PC-9 (cell line): ENCODE results near the gene TRIO. TPM values are rescaled to one million over a fixed set of nuclear protein-coding genes. Genes with fewer than 3 reads are reported as not detected.

Experiments used
- BruUV-seq: library from RNA; stranded (reverse); fragments of 400-500 nt; replicated peaks from 2 replicates; lab custom pipeline; 2021; lab: Mats Ljungman, UMichigan
- CTCF ChIA-PET: fragments of 300-600 bp; sonication (Branson Sonifier 250); formaldehyde crosslinking; loops from one replicate; lab custom pipeline; 2022; ENCODE audit warnings: antibody characterized with exemption; lab: Charles Lee
- POLR2A ChIA-PET: fragments of 300-600 bp; sonication (Branson Sonifier 250); formaldehyde crosslinking; loops from one replicate; lab custom pipeline; 2022; ENCODE audit warnings: antibody characterized with exemption; ENCODE audit not compliant: unreplicated experiment; lab: Charles Lee
- DNase-seq, 2 experiments: peaks; one replicate each; pipeline versions ENCODE4 v3.0.0 to v3.0.0-alpha.2; 2015 to 2022; ENCODE audit warnings: mixed read lengths in 1 of 2
- H2AFZ ChIP-seq: fragments of 200-600 bp; sonication (generic); 2 replicates; pipeline ENCODE4 v1.8.1; 2017; ENCODE audit warnings: antibody characterized with exemption
- H3F3A ChIP-seq: fragments of 200-600 bp; sonication (generic); 2 replicates; pipeline ENCODE4 v1.8.1; 2017; ENCODE audit warnings: antibody characterized with exemption, mild to moderate bottlenecking, low read depth; ENCODE audit not compliant: insufficient read depth
- H3K27ac ChIP-seq: fragments of 200-600 bp; sonication (generic); 2 replicates; pipeline ENCODE4 v1.6.1; 2016; ENCODE audit warnings: mixed run types
- H3K27me3 ChIP-seq: fragments of 200-600 bp; sonication (generic); 2 replicates; pipeline ENCODE4 v1.6.1; 2016; ENCODE audit warnings: low read depth, mixed run types; ENCODE audit not compliant: insufficient read depth
- H3K36me3 ChIP-seq: fragments of 200-600 bp; sonication (generic); 2 replicates; pipeline ENCODE4 v1.6.1; 2016; ENCODE audit warnings: low read depth, mixed run types
- H3K4me1 ChIP-seq: fragments of 200-600 bp; sonication (generic); replicated peaks from 2 replicates; pipeline ENCODE4 v1.6.1; 2016; ENCODE audit warnings: mixed run types; ENCODE audit not compliant: insufficient read depth
- H3K4me2 ChIP-seq: fragments of 200-600 bp; sonication (generic); 2 replicates; pipeline ENCODE4 v1.6.1; 2017; ENCODE audit warnings: mixed run types
- H3K4me3 ChIP-seq: fragments of 200-600 bp; sonication (generic); 2 replicates; pipeline ENCODE4 v1.6.1; 2016; ENCODE audit warnings: mixed run types
- H3K79me2 ChIP-seq: fragments of 200-600 bp; sonication (generic); 2 replicates; pipeline ENCODE4 v1.6.1; 2017; ENCODE audit warnings: low read depth, mixed run types
- H3K9me2 ChIP-seq: fragments of 200-600 bp; sonication (generic); 2 replicates; pipeline ENCODE4 v1.8.1; 2017; ENCODE audit warnings: mild to moderate bottlenecking; ENCODE audit not compliant: insufficient read depth
- H3K9me3 ChIP-seq: fragments of 200-600 bp; sonication (generic); 2 replicates; pipeline ENCODE4 v1.8.1; 2016; ENCODE audit warnings: low read depth; ENCODE audit not compliant: insufficient read depth
- H4K20me1 ChIP-seq: fragments of 200-600 bp; sonication (generic); 2 replicates; pipeline ENCODE4 v1.8.1; 2017; ENCODE audit not compliant: insufficient read depth
- CTCF ChIP-seq: fragments of 200-600 bp; sonication (generic); conservative IDR thresholded peaks from 2 replicates; pipeline ENCODE4 v1.6.1; 2017; ENCODE audit warnings: mixed run types, antibody characterized with exemption, mild to moderate bottlenecking, moderate library complexity
- EZH2 ChIP-seq: fragments of 200-600 bp; sonication (generic); IDR thresholded peaks from 2 replicates; pipeline ENCODE4 v1.8.0; 2017; ENCODE audit warnings: antibody characterized with exemption, low read depth
- intact Hi-C: fragments of 100-400 bp; cut with micrococcal nuclease; formaldehyde crosslinking; loops from one replicate; pipeline ENCODE4 v1.10.0; 2022; ENCODE audit not compliant: unreplicated experiment
- total RNA-seq: library from RNA; stranded (reverse); gene quantifications from 2 replicates; pipeline ENCODE4 v1.2.3, GENCODE V29; 2021

The TRIO gene
- total RNA-seq, 1 experiment from 2014 or later: 596 TPM

DNA sequence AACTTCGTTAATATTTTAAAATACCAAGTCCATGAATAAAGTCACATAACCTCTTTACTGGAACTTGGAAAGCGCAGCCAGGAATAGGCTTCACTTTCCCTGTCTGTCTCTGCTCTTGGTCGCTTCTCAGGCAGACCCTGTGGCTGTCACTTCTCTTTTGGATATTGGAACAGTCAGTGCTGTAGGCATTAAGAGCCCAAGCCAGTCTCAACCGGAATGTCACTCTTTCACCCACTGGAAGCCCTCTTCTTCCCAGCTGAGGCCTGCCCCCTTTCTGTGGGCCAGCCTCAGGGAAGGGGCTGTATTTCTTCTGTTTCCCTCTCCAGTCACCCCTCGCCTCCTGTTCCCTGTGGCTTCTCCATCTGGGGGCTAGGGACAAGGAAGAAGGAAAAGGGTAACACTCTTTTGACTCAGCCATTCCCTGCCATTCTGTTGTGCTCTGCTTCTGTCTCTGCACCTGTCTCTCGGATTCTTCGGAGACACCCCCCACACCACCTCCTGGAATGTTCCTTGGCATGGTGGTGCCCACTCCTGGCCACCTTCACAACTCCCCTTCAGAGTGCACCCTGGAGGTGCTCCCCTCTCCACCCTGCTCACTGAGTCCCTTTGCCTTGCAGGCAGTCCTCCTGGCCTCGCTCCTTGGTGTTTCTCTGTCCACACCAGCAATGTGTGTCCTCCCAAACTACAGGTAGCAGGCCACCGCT lies 103.4 kb downstream of the TRIO start:
- H3K4me1 ChIP-seq: 0 out of 2 replicates have a peak, but pooled peaks cover 4% of the 10 kb centered on the region
- no peak overlapping the region for H3K27ac ChIP-seq
- peaks cover 18% of the 10 kb centered on the region; the same call in 1 of the 2 replicates for H3F3A ChIP-seq
- TF ChIP-seq EZH2 (no peak), CTCF (no peak)
- no peak overlapping the region for H3K4me2 ChIP-seq
- peaks cover 25% of the 10 kb centered on the region for H4K20me1 ChIP-seq
- H3K27me3 ChIP-seq: no peaks in the 10 kb centered on the region
- H2AFZ ChIP-seq: no peak overlapping the region
- intact Hi-C loops: no loop called here
- H3K9me3 ChIP-seq: no peaks in the 10 kb centered on the region
- H3K9me2 ChIP-seq: no peaks in the 10 kb centered on the region
- no peaks in the 10 kb centered on the region for H3K36me3 ChIP-seq
- ChIA-PET CTCF (no interaction called here), POLR2A (no interaction called here)
- H3K4me3 ChIP-seq: no peak overlapping the region
- BruUV-seq: no TSS peak
- H3K79me2 ChIP-seq: peaks cover 100% of the 10 kb centered on the region
- no peak for DNase-seq

- no peak overlapping the region for H3K27ac ChIP-seq
- no peaks in the 10 kb centered on the region for H3K27me3 ChIP-seq
- no peaks in the 10 kb centered on the region for H3K36me3 ChIP-seq
- no peak overlapping the region for H3K4me2 ChIP-seq
- intact Hi-C loops: no loop called here
- BruUV-seq: no TSS peak
- H3K9me3 ChIP-seq: no peaks in the 10 kb centered on the region
- ChIA-PET POLR2A (no interaction called here), CTCF (no interaction called here)
- H2AFZ ChIP-seq: no peak overlapping the region
- peaks cover 12% of the 10 kb centered on the region; the same call in 1 of the 2 replicates for H3F3A ChIP-seq
- DNase-seq: no peak
- TF ChIP-seq EZH2 (no peak), CTCF (no peak)
- peaks cover 25% of the 10 kb centered on the region for H4K20me1 ChIP-seq
- no peak overlapping the region for H3K4me3 ChIP-seq
- no peaks in the 10 kb centered on the region for H3K9me2 ChIP-seq
- peaks cover 99% of the 10 kb centered on the region for H3K79me2 ChIP-seq
- H3K4me1 ChIP-seq: 0 out of 2 replicates have a peak, but pooled peaks cover 4% of the 10 kb centered on the region
Observed at GRCh38 chr5:14247054-14247386, 103.9 kb downstream of the TRIO start.

DNA sequence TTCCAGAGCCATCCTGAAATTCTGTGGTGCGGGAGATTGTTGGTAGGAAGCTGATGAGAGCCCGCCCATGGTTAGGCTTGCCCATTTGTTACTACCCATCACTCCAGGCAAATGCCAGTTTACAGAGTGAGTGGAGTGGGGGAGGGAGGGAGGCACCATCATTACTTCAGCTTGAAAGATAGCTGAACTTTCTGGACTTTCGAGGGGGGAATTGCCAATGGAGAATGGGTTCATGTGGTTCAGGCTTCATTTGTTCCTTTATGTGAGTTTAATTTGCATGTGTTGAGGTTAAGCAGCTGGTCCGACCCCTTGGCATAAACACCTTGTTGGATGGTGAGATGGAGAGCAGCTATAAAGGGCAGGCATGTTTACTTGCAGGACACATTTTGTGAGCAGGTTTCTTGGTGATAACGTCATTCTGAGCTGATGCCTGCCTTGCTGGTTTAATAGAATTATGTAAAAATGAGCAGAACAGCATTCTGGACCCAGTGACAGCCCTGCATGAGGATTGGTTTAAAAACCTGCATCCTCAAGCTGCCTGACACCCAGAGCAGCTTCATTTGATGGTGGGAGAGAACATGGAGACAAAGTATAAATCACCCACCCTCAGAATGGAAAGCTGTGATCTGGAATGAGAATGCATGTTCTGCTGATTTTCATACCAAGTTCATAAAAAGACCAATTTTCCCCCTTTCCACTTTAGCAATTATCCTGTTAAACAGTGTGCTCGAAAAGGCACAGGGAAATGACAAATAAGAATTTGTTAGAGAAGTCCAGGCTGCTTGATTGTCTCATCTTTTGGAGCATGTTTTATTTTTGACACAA lies 106.3 kb downstream of the TRIO start:
- Histone ChIP-seq H3K9me2 (no peaks in the 10 kb centered on the region), H3K4me1 (0 out of 2 replicates have a peak, but pooled peaks cover 4% of the 10 kb centered on the region), H3K79me2 (peaks cover 98% of the 10 kb centered on the region), H3K4me3 (no peak overlapping the region), H2AFZ (no peak overlapping the region), H3K36me3 (peaks cover 14% of the 10 kb centered on the region), H3F3A (peaks cover 17% of the 10 kb centered on the region), H3K27me3 (no peaks in the 10 kb centered on the region), H4K20me1 (peaks cover 21% of the 10 kb centered on the region), H3K4me2 (no peak overlapping the region), H3K27ac (no peak overlapping the region), H3K9me3 (peaks cover 13% of the 10 kb centered on the region)
- ChIA-PET CTCF (interaction anchor here (0.7 to 1.2 kb wide), 2 partner anchors 9 to 76 kb away, joined by 3 to 4 read pairs; no protein-coding TSS in a partner anchor), POLR2A (interaction anchor here (0.6 to 0.7 kb wide), 3 partner anchors 15 to 238 kb away, joined by 4 to 11 read pairs (median 4); no protein-coding TSS in a partner anchor)
- TF ChIP-seq EZH2 (no peak), CTCF (no peak)
- intact Hi-C loops: no loop called here
- BruUV-seq: no TSS peak
- no peak for DNase-seq
